Heart right ventricle (tissue), 16 donors: ENCODE data around the gene SUV39H2. TPM values are rescaled to one million over a fixed set of nuclear protein-coding genes. Genes with fewer than 3 reads are reported as not detected.

ENCODE experiments used
- ATAC-seq, 8 donors: fragments of 200-7000 bp; cut with Tn5 transposase; one replicate each; pipeline ENCODE4 v1.9.1; 2020; ENCODE audit warnings: mild to moderate bottlenecking in 8 of 8, moderate library complexity in 8 of 8, moderate number of reproducible peaks in 1 of 8
- DNase-seq, 2 donors: peaks; one replicate each; pipeline ENCODE4 v3.0.0-alpha.2; 2020
- H3K27ac ChIP-seq, 10 donors: fragments of 200-600 bp; sonication (generic) in 2 of 10; one replicate each; pipeline versions ENCODE4 v1.5.0 to v1.8.0; 2020 to 2022; ENCODE audit warnings: mild to moderate bottlenecking in 3 of 10
- H3K27me3 ChIP-seq, 7 donors: fragments of 200-600 bp; one replicate each; pipeline ENCODE4 v1.8.0; 2021 to 2022; ENCODE audit warnings: mild to moderate bottlenecking in 2 of 7
- H3K36me3 ChIP-seq, 9 donors: fragments of 200-600 bp; sonication (generic) in 1 of 9; one replicate each; pipeline versions ENCODE4 v1.5.0 to v1.8.0; 2020 to 2022; ENCODE audit warnings: mild to moderate bottlenecking in 2 of 9
- H3K4me1 ChIP-seq, 9 donors: fragments of 200-600 bp; sonication (generic) in 1 of 9; one replicate each; pipeline versions ENCODE4 v1.5.0 to v1.8.0; 2020 to 2022; ENCODE audit warnings: mild to moderate bottlenecking in 4 of 9
- H3K4me3 ChIP-seq, 10 donors: fragments of 200-600 bp; sonication (generic) in 2 of 10; one replicate each; pipeline versions ENCODE4 v1.5.0 to v1.8.0; 2020 to 2022; ENCODE audit warnings: mild to moderate bottlenecking in 7 of 10, moderate library complexity in 2 of 10
- H3K9me3 ChIP-seq, 11 donors: fragments of 200-600 bp in 10 of 11; sonication (generic) in 2 of 11; one replicate each; pipeline versions ENCODE4 v1.5.0 to v1.8.0; 2013 to 2022; ENCODE audit warnings: mild to moderate bottlenecking in 2 of 11, control low read depth in 1 of 11, moderate library complexity in 1 of 11
- CTCF ChIP-seq, 9 donors: fragments of 200-600 bp; sonication (generic) in 2 of 9; IDR thresholded peaks; one replicate each; pipeline versions ENCODE4 v1.5.0 to v1.8.0; 2021 to 2022; ENCODE audit warnings: antibody characterized with exemption in 9 of 9, mild to moderate bottlenecking in 5 of 9, moderate library complexity in 1 of 9
- WGBS, 2 donors: extraction: QIAGEN DNeasy Blood & Tissue Kit; methylation state at CpG; one replicate each; pipeline ENCODE4 v1.1.7; 2013; ENCODE audit warnings: inconsistent platforms in 1 of 2; 5-methylcytosine and 5-hydroxymethylcytosine counted together
- intact Hi-C, 10 donors: fragments of 100-400 bp; cut with DNase I; formaldehyde crosslinking; loops; one replicate each; pipeline versions ENCODE4 v1.11.1 to v1.14.2; 2022
- polyA plus RNA-seq, 2 donors: library from polyadenylated mRNA; stranded (reverse); fragments of 200-250 nt; gene quantifications; one replicate each; pipeline ENCODE4 v1.2.3, GENCODE V29; 2013
- total RNA-seq, 10 donors: library from RNA; stranded (reverse); fragmentation: NEBNext Ultra II Directional in 3 of 10; extraction: Animal tissue kit (Norgen Biotek cat#: 25700) in 3 of 10; gene quantifications; one replicate each; pipeline versions ENCODE4 v1.2.1 to v1.2.4, GENCODE V29; 2021 to 2023
- donor health status: Arrhythmogenic right ventricular cardiomyopathy.
- donor health status: ischemic (EF 13 %, LVEDD 7.1; RV severe dilation, severe dysfunction).
- donor health status: healthy with polysubstance abuse.
- donor health status: DM: no; HTN: yes; CAD: no.
- donor health status: DM: no; HTN: no; CAD: no.
- donor health status: ischemic (EF 25% LVEDD 6.9; RV normal size, moderate dysfunction).
- donor health status: ischemic (EF 25% LVEDD 5.7; RV mildly dilated, moderate dysfunction).
- donor health status: healthy.
- donor health status: DM: yes; HTN: yes; CAD: no.
- donor health status: Ischemic cardiomyopathy.
- donor health status: ischemic (EF 35%, LVEDD 5.7; RV mildly dilated, moderate dysfunction).
- donor health status: nonischemic (EF 11% LVEDD 7.7; RV severe dilation, severe dysfunction).
- donor health status: DM: yes; HTN: yes; CAD: no.
- donor health status: PGD.
- donor health status: ischemic (EF 29% LVEDD 5.4; RV normal size, mild dysfunction).
- donor health status: nonischemic (EF 23%, LVEDD 6.1; RV moderate dilation, normal function).

Gene SUV39H2
- total and polyA plus RNA-seq, 12 donors = 1.1 to 9.1 (median 7.0) TPM

GRCh38 chr10:14917827-14918226 lies 39.2 kb downstream of the SUV39H2 start:
- DNase-seq = no peak
- Histone ChIP-seq H3K27ac (no peak overlapping the region), H3K27me3 (no peaks in the 10 kb centered on the region), H3K9me3 (peaks cover 0 to 36% (median 21%) of the 10 kb centered on the region in 11 donors), H3K4me3 (no peak overlapping the region), H3K4me1 (no peaks in the 10 kb centered on the region), H3K36me3 (peaks cover 0 to 97% (median 63%) of the 10 kb centered on the region in 9 donors)
- intact Hi-C loops = no loop called here
- TF ChIP-seq CTCF (IDR thresholded peaks at IDR 0.05) = no peak
- 99 to 100% methylated on average over 3 of the region's 3 CpGs for WGBS, 2 donors
- ATAC-seq = no peak

GRCh38 chr10:14918964-14919363 lies 40.3 kb downstream of the SUV39H2 start:
- intact Hi-C loops = no loop called here
- Histone ChIP-seq H3K27me3 (no peaks in the 10 kb centered on the region), H3K4me1 (no peaks in the 10 kb centered on the region), H3K27ac (no peak overlapping the region), H3K36me3 (peaks cover 0 to 97% (median 74%) of the 10 kb centered on the region in 9 donors), H3K9me3 (peaks cover 0 to 36% (median 21%) of the 10 kb centered on the region in 11 donors), H3K4me3 (no peak overlapping the region)
- TF ChIP-seq CTCF (IDR thresholded peaks at IDR 0.05) = no peak
- WGBS, 2 donors = 92 to 96% methylated on average over 3 of the region's 3 CpGs
- ATAC-seq (no peak), DNase-seq (no peak)

- WGBS, 2 donors = 96 to 98% methylated on average over 7 of the region's 7 CpGs
Observed at GRCh38 chr10:14924013-14924412, 45.3 kb downstream of the SUV39H2 start.

GRCh38 chr10:14925268-14925667 lies 46.6 kb downstream of the SUV39H2 start:
- Histone ChIP-seq H3K27ac (no peak overlapping the region), H3K36me3 (peaks cover 0 to 100% (median 55%) of the 10 kb centered on the region in 9 donors), H3K4me3 (no peak overlapping the region), H3K4me1 (peaks cover 0 to 5% (median 0%) of the 10 kb centered on the region in 9 donors), H3K9me3 (no peaks in the 10 kb centered on the region), H3K27me3 (no peaks in the 10 kb centered on the region)
- ATAC-seq (no peak), DNase-seq (no peak)
- WGBS, 2 donors = 99 to 100% methylated on average over 2 of the region's 2 CpGs
- intact Hi-C loops = no loop called here
- no peak for TF ChIP-seq CTCF (IDR thresholded peaks at IDR 0.05)

More at GRCh38 chr10:14924013-14924412, 45.3 kb downstream of the SUV39H2 start:
- ATAC-seq (no peak), DNase-seq (no peak)
- Histone ChIP-seq H3K4me1 (peaks cover 0 to 5% (median 0%) of the 10 kb centered on the region in 9 donors), H3K36me3 (peaks cover 0 to 100% (median 57%) of the 10 kb centered on the region in 9 donors), H3K9me3 (peaks cover 0 to under 1% (median 0%) of the 10 kb centered on the region in 11 donors), H3K27me3 (no peaks in the 10 kb centered on the region), H3K4me3 (no peak overlapping the region), H3K27ac (no peak overlapping the region)
- intact Hi-C loops = no loop called here
- no peak for TF ChIP-seq CTCF (IDR thresholded peaks at IDR 0.05)
